ELF-1 (cell line): Measurements from ENCODE around the gene CTNND2.
"Not testable (repeated sequence)": the region's sequence is repeated elsewhere in the genome, so short reads cannot be mapped to it uniquely, and the experiment has no call there.

Experiments used
- DNase-seq: peaks from one replicate; pipeline ENCODE4 v3.0.0-alpha.2; 2016; ENCODE audit warnings: low read depth, low spot score

Gene CTNND2

GRCh38 chr5:11322133-11322532 lies 582.1 kb downstream of the CTNND2 start:
- no peak for DNase-seq

- DNase-seq, result no peak
Observed at GRCh38 chr5:11319836-11320580, 584.2 kb downstream of the CTNND2 start.

GRCh38 chr5:11313694-11314093 lies 590.6 kb downstream of the CTNND2 start:
- DNase-seq, result not testable (repeated sequence)

- no peak for DNase-seq
Observed at GRCh38 chr5:11311731-11312130, 592.5 kb downstream of the CTNND2 start.

GRCh38 chr5:11311272-11311671 lies 593.0 kb downstream of the CTNND2 start:
- no peak for DNase-seq

- DNase-seq, result no peak
Observed at GRCh38 chr5:11310158-11310557, 594.1 kb downstream of the CTNND2 start.

GRCh38 chr5:11306365-11306764 lies 597.9 kb downstream of the CTNND2 start:
- DNase-seq, result no peak

- DNase-seq, result no peak
Observed at GRCh38 chr5:11305245-11305644, 599.0 kb downstream of the CTNND2 start.

- DNase-seq, result no peak
Observed at GRCh38 chr5:11304641-11305040, 599.6 kb downstream of the CTNND2 start.

GRCh38 chr5:11302663-11303062 lies 601.6 kb downstream of the CTNND2 start:
- DNase-seq, result no peak

GRCh38 chr5:11301171-11301570 lies 603.1 kb downstream of the CTNND2 start:
- no peak for DNase-seq

- DNase-seq, result no peak
Observed at GRCh38 chr5:11300736-11301135, 603.5 kb downstream of the CTNND2 start.

- DNase-seq, result no peak
Observed at GRCh38 chr5:11298877-11299276, 605.4 kb downstream of the CTNND2 start.

- no peak for DNase-seq
Observed at GRCh38 chr5:11293523-11293922, 610.7 kb downstream of the CTNND2 start.

- DNase-seq, result no peak
Observed at GRCh38 chr5:11292648-11293356, 611.4 kb downstream of the CTNND2 start.

GRCh38 chr5:11289733-11290132 lies 614.5 kb downstream of the CTNND2 start:
- DNase-seq, result no peak

- no peak for DNase-seq
Observed at GRCh38 chr5:11289208-11289607, 615.0 kb downstream of the CTNND2 start.

GRCh38 chr5:11281842-11282241 lies 622.4 kb downstream of the CTNND2 start:
- DNase-seq, result no peak

- no peak for DNase-seq
Observed at GRCh38 chr5:11277323-11277722, 626.9 kb downstream of the CTNND2 start.

- DNase-seq, result no peak
Observed at GRCh38 chr5:11273180-11273903, 630.9 kb downstream of the CTNND2 start.

- DNase-seq, result no peak
Observed at GRCh38 chr5:11269515-11269914, 634.7 kb downstream of the CTNND2 start.

- DNase-seq, result no peak
Observed at GRCh38 chr5:11268891-11269290, 635.4 kb downstream of the CTNND2 start.

GRCh38 chr5:11266331-11266730 lies 637.9 kb downstream of the CTNND2 start:
- DNase-seq, result no peak
